Hepatocyte (in vitro differentiated cells): ENCODE data around the gene DNAJC8. TPM values are rescaled to one million over a fixed set of nuclear protein-coding genes. Genes with fewer than 3 reads are reported as not detected.

Source experiments
- DNase-seq: peaks from one replicate; pipeline ENCODE4 v3.0.0-alpha.2; 2016; ENCODE audit warnings: low spot score
- H2AFZ ChIP-seq: fragments of 200-600 bp; sonication (generic); 2 replicates; pipeline ENCODE4 v1.6.0; 2016; ENCODE audit warnings: antibody characterized with exemption, mild to moderate bottlenecking
- H3K27ac ChIP-seq: fragments of 200-600 bp; sonication (generic); 2 replicates; pipeline ENCODE4 v1.5.1; 2016; ENCODE audit warnings: mild to moderate bottlenecking
- H3K27me3 ChIP-seq: fragments of 200-600 bp; sonication (generic); 2 replicates; pipeline ENCODE4 v1.6.1; 2016
- H3K36me3 ChIP-seq: fragments of 200-600 bp; sonication (generic); replicated peaks from 2 replicates; pipeline ENCODE4 v1.5.1; 2016; ENCODE audit warnings: low read depth; ENCODE audit not compliant: insufficient read depth
- H3K4me1 ChIP-seq: fragments of 200-600 bp; sonication (generic); 2 replicates; pipeline ENCODE4 v1.5.1; 2016; ENCODE audit warnings: mild to moderate bottlenecking, moderate library complexity; ENCODE audit not compliant: insufficient read depth
- H3K4me2 ChIP-seq: fragments of 200-600 bp; sonication (generic); 2 replicates; pipeline ENCODE4 v1.6.0; 2016
- H3K4me3 ChIP-seq: fragments of 200-600 bp; sonication (generic); 2 replicates; pipeline ENCODE4 v1.5.1; 2016; ENCODE audit warnings: mild to moderate bottlenecking
- H3K79me2 ChIP-seq: fragments of 200-600 bp; sonication (generic); 2 replicates; pipeline ENCODE4 v1.6.0; 2017; ENCODE audit warnings: mild to moderate bottlenecking
- H3K9me2 ChIP-seq: fragments of 200-600 bp; sonication (generic); replicated peaks from 2 replicates; pipeline ENCODE4 v1.6.0; 2017; ENCODE audit warnings: mild to moderate bottlenecking; ENCODE audit not compliant: insufficient read depth
- H3K9me3 ChIP-seq: fragments of 200-600 bp; sonication (generic); 2 replicates; pipeline ENCODE4 v1.5.1; 2016; ENCODE audit warnings: low read depth, mild to moderate bottlenecking
- H4K20me1 ChIP-seq: fragments of 200-600 bp; sonication (generic); 2 replicates; pipeline ENCODE4 v1.6.0; 2016; ENCODE audit warnings: mild to moderate bottlenecking; ENCODE audit not compliant: insufficient read depth, poor library complexity, severe bottlenecking
- EZH2 ChIP-seq: fragments of 200-600 bp; sonication (generic); IDR thresholded peaks from 2 replicates; pipeline ENCODE4 v1.6.1; 2016; ENCODE audit warnings: antibody characterized with exemption, mild to moderate bottlenecking, borderline replicate concordance
- EZH2phosphoT487 ChIP-seq: fragments of 200-600 bp; sonication (generic); IDR thresholded peaks from one replicate; pipeline ENCODE4 v1.6.1; 2018; ENCODE audit warnings: antibody characterized with exemption, mild to moderate bottlenecking, low read depth, moderate library complexity; ENCODE audit not compliant: unreplicated experiment, severe bottlenecking
- WGBS: methylation state at CpG from one replicate; pipeline ENCODE4 v1.1.6; 2016; ENCODE audit warnings: low lambda C conversion rate; ENCODE audit errors: missing lambda C conversion rate; 5-methylcytosine and 5-hydroxymethylcytosine counted together
- polyA plus RNA-seq: library from polyadenylated mRNA; unstranded; fragments of >200 nt; fragmentation: Nextera tagmentation; extraction: Ambion mirVana; gene quantifications from 2 replicates; pipeline ENCODE4 v1.2.1, GENCODE V29; 2016
- total RNA-seq: library from RNA; depleted of rRNA; stranded (reverse); fragments of >200 nt; gene quantifications from 2 replicates; pipeline ENCODE4 v1.2.3, GENCODE V29; 2014
- TF ChIP-seq, protein P1 (sequence below): fragments of 200-600 bp; sonication (generic); IDR thresholded peaks from 2 replicates; pipeline ENCODE4 v1.5.1; 2016; ENCODE audit warnings: antibody characterized with exemption, mild to moderate bottlenecking; ENCODE audit not compliant: poor library complexity

Gene DNAJC8
- total and polyA plus RNA-seq, 2 experiments from 2014 or later = 79.5 to 112 TPM

DNA sequence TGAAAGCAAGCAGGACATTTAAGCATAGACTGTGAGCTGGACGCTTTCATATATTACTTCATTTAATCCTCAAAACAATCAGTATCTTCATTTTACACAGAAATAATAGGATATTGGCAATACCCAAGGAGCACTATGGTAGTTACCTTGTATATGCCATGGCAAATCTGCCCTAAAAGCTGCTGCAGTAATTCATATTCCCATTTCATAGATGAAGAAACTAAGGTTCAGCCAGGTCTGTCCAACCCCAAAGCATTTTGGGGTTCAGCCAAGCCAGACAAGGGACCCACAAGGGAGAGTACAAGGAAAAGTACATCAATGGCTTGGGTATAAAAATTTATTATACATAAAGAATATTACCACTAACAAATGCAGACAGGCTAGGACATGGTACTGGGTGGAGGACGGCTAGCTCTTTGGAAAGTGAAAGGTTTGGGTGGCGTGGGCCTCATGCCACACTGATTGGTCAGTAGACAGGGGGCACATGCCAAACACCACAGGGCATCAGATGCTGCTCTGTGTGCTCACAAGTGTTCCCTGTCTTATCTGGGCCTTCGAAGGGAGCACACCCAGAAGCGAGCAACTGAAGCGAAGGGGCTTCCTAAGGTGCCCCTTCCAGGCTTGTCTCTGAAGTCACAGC is 32.5 kb downstream of the DNAJC8 start:
- Histone ChIP-seq H4K20me1 (no peaks in the 10 kb centered on the region), H3K27ac (no peak overlapping the region), H3K79me2 (no peaks in the 10 kb centered on the region), H3K4me3 (no peak overlapping the region), H3K36me3 (no peaks in the 10 kb centered on the region), H2AFZ (no peak overlapping the region), H3K27me3 (no peaks in the 10 kb centered on the region), H3K4me1 (no peaks in the 10 kb centered on the region), H3K4me2 (no peak overlapping the region), H3K9me3 (no peaks in the 10 kb centered on the region), H3K9me2 (no peaks in the 10 kb centered on the region)
- WGBS = 99% methylated on average over 6 of the region's 6 CpGs
- no peak for DNase-seq
- TF ChIP-seq EZH2phosphoT487 = no peak
- TF ChIP-seq, protein P1, sequence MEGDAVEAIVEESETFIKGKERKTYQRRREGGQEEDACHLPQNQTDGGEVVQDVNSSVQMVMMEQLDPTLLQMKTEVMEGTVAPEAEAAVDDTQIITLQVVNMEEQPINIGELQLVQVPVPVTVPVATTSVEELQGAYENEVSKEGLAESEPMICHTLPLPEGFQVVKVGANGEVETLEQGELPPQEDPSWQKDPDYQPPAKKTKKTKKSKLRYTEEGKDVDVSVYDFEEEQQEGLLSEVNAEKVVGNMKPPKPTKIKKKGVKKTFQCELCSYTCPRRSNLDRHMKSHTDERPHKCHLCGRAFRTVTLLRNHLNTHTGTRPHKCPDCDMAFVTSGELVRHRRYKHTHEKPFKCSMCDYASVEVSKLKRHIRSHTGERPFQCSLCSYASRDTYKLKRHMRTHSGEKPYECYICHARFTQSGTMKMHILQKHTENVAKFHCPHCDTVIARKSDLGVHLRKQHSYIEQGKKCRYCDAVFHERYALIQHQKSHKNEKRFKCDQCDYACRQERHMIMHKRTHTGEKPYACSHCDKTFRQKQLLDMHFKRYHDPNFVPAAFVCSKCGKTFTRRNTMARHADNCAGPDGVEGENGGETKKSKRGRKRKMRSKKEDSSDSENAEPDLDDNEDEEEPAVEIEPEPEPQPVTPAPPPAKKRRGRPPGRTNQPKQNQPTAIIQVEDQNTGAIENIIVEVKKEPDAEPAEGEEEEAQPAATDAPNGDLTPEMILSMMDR = no peak
- no peak for TF ChIP-seq EZH2

DNA sequence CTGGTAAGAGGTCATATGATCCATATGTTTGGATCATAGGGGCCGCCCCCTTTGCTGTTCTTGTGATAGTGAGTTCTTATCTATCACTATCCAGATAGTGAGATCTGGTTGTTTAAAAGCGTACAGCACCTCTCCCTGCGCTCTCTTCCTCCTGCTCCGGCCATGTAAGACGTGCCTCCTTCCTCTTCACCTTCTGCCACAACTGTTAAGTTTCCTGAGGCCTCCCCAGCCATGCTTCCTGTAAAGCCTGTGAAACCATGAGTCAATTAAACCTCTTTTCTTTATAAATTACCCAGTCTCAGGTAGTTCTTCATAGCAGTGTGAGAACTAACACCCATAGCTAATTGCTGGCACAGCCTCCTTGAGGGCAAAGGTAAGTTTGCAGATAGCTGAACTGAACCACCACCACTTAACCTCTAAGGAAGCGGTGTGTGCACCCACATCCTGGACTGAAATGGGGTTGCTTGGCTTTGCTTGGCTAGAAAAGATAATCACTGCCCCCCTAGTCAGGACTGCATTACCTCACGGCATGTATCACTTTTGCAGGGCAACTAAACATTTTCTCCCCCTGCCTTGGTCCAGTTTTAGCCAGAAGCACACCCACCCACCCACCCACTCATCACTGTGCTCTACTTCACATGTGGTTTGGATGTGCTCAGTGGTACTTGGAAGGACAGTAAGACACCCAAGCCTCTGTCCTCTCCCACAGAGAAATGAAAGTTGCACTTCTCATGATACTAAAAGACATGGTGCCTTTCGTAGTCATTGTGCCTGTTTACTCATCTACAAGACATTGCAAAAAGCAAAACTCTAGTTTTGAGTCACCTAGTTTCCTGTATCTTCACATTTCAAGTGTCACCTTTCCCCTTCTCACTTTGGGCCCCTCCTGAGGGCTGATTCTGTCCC is 33.2 kb downstream of the DNAJC8 start:
- Histone ChIP-seq H3K79me2 (no peaks in the 10 kb centered on the region), H3K27ac (peak overlapping the region; percentile 34), H4K20me1 (no peaks in the 10 kb centered on the region), H3K36me3 (no peaks in the 10 kb centered on the region), H3K4me3 (no peak overlapping the region), H3K27me3 (no peaks in the 10 kb centered on the region), H3K9me2 (no peaks in the 10 kb centered on the region), H3K4me2 (no peak overlapping the region), H3K9me3 (no peaks in the 10 kb centered on the region), H3K4me1 (no peaks in the 10 kb centered on the region), H2AFZ (no peak overlapping the region)
- no peak for DNase-seq
- 90% methylated on average over 8 of the region's 8 CpGs for WGBS
- TF ChIP-seq EZH2phosphoT487 (no peak), EZH2 (no peak)
- TF ChIP-seq, protein P1 = no peak

DNA sequence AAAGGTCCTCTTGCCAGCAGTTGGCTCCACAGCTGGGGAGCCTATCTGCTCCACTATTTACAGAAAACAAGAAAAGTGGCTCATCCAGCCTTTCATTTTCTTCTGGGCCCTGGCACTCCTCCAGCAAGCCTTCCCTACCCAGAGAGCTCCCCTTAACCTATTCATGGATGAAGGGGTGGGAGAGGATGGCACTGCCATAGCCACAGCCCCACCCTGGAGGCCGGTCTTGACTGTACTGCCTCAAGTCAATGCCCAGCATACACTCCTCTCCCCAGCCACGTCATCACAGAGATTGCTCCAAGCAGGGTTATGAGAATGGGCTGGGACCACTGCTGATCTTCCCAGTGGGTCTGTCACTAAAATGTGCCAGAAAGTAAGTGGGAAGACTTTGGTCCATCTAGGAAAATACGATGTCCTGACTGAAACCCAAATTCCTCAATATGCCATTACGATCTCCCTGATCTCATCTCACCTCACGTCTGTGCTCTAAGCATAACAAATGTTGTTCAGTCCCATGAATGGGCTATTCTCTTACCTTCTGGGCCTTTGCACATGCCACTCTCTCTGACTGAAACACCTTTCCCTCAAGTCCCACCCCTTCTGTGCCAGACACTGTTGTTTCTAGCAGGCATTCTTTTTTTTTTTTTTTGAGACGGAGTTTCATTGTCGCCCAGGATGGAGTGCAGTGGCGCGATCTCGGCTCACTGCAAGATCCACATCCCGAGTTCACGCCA is 35.0 kb downstream of the DNAJC8 start:
- TF ChIP-seq EZH2 (no peak), EZH2phosphoT487 (no peak)
- TF ChIP-seq, protein P1 = no peak
- H3K4me1 ChIP-seq = no peaks in the 10 kb centered on the region
- no peaks in the 10 kb centered on the region for H3K27me3 ChIP-seq
- no peak overlapping the region for H3K4me2 ChIP-seq
- DNase-seq = no peak
- no peaks in the 10 kb centered on the region for H3K79me2 ChIP-seq
- H2AFZ ChIP-seq = no peak overlapping the region
- H3K36me3 ChIP-seq = no peaks in the 10 kb centered on the region
- H3K27ac ChIP-seq = no peak overlapping the region
- 97% methylated on average over 12 of the region's 12 CpGs for WGBS
- no peaks in the 10 kb centered on the region for H3K9me3 ChIP-seq
- no peaks in the 10 kb centered on the region for H4K20me1 ChIP-seq
- H3K4me3 ChIP-seq = no peak overlapping the region
- H3K9me2 ChIP-seq = no peaks in the 10 kb centered on the region
